NCI-H2227 (cell line): ENCODE results near the gene PEX5.

Source experiments
- DNase-seq: peaks from one replicate; lab custom pipeline; 2025; ENCODE audit not compliant: unreplicated experiment; lab: John Stamatoyannopoulos, UW

Gene PEX5

DNA sequence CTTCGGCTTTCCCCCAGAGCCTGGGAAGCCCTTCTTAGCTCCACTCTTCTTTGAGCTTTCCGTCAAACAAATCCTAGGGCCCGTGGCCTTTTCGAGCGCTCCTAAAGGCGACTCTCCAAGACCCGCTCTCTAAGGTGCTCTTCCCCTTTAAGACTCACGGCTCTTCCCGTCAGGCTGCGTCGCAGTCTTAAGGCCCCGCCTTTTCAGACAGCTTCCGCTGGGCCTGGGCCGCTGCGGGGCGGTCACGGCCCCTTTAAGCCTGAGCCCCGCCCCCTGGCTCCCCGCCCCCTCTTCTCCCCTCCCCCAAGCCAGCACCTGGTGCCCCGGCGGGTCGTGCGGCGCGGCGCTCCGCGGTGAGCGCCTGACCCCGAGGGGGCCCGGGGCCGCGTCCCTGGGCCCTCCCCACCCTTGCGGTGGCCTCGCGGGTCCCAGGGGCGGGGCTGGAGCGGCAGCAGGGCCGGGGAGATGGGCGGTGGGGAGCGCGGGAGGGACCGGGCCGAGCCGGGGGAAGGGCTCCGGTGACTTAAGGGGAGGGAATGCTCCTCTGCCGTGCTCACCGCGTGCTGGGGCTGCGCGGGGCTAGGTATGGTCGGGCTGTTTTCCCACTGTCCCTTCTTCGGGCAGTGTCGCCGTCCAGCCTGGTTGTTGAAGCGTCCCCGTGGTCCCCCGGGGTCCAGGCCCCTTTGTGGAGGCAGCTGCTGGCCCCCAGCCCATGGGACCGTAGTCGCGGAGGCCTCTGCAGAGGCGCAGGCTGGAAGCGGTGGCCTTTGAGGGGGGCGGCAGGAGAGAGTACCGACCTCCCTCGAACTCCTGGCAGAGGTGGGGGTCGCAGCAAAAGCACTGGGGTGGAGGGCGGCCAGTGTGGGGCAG, at the start of gene PEX5:
Gene PEX5 (plus strand): TSS at position 289 of the 870 bp plus-strand sequence. CDS start 692 bp downstream, outside the sequence.
- DNase-seq, result peak; percentile 93

- DNase-seq, result no peak
Observed at GRCh38 chr12:7141351-7142005, 48.0 kb upstream of the PEX5 start.

GRCh38 chr12:7142056-7142644, 47.3 kb upstream of the PEX5 start:
- DNase-seq, result peak; percentile 61

DNA sequence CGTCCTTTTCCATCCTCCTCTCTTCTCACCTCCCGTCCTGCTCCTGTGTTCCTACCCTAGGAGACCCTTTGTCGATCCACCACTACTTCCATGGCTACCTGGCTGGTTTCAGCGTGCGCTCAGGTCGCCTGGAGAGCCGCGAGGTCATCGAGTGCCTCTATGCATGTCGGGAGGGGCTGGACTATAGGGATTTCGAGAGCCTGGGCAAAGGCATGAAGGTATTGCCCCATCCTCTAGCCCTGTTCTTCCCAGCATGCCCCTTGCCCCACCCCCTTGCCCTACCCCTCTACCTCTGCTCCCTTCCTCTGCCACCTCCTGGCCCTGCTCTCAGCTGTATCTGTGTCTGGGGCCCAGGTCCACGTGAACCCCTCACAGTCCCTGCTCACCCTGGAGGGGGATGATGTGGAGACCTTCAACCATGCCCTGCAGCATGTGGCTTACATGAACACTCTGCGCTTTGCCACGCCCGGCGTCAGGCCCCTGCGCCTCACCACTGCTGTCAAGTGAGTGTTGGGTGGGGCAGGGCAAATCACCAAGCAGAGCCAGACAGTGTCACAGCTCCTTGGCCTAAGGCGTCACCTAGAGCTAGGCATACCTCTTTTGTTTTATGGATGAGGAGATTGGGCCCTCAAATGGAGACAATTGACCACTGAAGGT, 46.5 kb upstream of the PEX5 start:
- DNase-seq, result no peak

DNA sequence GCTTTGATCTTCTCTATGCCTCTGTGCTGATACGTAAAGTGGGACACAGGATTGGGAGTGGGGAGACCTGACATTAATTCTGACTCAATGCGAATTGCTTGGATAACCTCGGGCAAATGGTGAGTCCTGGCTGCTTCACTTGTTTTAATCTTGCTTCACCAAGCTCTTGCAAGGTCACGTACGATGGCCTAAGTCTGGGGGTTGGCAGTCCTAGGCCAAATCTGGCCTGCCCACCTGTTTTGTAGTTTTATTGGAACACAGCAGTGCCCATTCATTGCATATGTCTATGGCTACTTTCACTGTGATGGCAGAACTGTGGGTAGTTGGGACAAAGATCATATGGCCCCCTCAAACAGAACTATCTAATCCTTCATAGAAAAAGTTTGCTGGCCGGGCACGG, 45.9 kb upstream of the PEX5 start:
- no peak for DNase-seq

DNA sequence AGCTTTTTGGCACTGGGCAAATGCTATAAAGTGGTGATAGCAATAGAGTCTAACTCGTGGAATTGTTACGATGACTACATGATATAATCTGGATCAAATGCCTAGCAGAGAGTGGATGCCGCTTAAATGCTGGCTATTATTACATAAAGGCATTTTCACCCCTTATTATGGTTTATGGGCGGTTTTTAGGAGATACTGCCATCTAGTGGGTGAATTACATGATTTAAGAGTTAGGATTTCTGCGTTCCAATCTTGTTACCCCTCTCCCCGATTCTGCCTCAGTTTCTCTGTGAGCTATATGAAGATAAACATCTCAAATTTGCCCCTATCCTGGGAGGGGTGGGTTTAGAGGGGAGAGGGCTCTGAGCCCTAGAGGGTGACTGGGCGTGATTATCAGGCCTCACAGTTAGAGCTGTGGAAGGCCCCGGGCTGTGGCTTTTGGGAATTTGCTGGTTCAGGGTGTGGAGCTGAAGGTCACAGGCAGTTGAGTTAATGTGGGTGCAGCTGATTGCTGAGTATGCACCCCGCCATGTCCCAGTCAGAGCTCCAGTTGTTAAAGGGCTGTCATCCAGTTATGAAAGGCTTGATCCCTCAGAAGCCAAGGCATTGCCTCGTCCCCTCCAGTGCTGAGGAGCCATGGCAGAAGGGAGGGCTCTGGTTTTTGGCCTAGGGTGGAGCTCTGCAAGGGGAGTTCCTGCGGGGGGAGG, 44.9 kb upstream of the PEX5 start:
- peak; percentile 16 for DNase-seq

GRCh38 chr12:7145671-7146070, 43.8 kb upstream of the PEX5 start:
- no peak for DNase-seq

- no peak for DNase-seq
Observed at GRCh38 chr12:7146228-7146627, 43.3 kb upstream of the PEX5 start.

DNA sequence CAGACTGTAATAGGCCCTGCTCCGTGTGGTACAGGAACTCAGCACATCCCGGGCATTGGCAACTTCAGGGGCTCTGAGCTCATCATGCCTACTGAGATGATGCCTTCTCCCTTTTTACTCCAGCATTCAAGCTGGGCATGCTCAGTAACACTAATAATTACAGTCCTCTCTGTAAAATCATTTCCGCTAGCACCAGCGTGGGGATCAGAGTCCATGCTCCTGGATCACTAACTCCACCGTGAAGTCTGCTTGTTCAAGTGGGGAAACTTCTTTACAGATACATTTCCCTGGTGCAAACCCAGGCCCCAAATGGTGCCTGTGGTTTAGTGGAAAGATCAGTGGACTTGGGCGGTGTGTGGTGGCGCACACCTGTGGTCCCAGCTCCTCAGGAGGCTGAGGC, 42.6 kb upstream of the PEX5 start:
- no peak for DNase-seq

DNA sequence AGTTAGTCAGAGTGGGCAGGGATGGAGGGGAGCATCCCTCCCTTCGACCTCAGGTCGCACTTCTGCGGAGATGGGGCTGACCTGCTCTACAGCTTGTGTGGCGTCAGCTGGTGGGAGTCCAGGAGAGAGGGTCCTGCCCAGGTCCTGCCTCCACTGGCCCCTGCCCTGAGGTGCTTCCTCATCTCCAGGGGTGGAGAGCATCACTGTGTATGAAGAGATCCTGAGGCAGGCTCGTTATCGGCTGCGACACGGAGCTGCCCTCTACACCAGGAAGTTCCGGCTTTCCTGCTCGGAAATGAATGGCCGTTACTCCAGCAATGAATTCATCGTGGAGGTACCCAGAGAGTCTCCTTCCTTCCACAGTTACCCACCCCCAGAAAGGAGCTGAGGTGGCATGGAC, 39.1 kb upstream of the PEX5 start:
- no peak for DNase-seq

DNA sequence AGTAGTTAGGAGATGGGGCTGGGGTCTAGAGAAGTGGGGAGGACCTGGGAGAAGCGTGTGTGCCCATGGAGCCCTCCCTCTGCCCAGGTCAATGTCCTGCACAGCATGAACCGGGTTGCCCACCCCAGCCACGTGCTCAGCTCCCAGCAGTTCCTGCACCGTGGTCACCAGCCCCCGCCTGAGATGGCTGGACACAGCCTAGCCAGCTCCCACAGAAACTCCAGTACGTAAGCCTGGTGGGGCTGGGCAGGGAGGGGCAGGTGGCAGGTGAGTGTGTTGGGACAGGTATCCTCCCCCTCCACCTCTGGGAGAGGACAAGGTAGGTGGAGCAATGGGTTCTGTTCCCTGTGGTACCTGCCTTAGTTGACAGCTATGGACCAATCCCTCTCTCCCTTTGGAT, 38.6 kb upstream of the PEX5 start:
- DNase-seq, result no peak

- no peak for DNase-seq
Observed at GRCh38 chr12:7151532-7151931, 38.0 kb upstream of the PEX5 start.

DNA sequence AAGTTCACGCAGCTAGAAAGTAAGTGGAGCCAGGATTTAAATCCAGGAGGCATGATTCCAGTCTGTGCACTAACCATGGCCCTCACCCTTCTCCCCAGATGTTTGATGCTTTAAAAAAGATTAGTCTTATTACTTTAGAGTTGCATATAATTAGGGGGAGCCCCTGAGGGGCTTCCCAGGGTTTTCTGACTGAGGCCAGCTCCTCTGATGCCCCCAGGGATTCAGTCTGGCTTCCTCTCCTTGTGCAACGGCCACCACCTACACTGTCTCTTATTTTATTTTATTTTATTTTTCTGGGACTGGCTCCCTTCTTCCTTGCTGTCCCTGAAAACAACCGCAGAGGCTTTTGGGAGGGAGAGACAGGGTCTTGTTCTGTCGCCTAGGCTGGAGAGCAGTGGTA, 36.7 kb upstream of the PEX5 start:
- DNase-seq, result no peak

GRCh38 chr12:7154042-7154441, 35.4 kb upstream of the PEX5 start:
- no peak for DNase-seq

GRCh38 chr12:7154901-7155470, 34.5 kb upstream of the PEX5 start:
- DNase-seq, result no peak

DNA sequence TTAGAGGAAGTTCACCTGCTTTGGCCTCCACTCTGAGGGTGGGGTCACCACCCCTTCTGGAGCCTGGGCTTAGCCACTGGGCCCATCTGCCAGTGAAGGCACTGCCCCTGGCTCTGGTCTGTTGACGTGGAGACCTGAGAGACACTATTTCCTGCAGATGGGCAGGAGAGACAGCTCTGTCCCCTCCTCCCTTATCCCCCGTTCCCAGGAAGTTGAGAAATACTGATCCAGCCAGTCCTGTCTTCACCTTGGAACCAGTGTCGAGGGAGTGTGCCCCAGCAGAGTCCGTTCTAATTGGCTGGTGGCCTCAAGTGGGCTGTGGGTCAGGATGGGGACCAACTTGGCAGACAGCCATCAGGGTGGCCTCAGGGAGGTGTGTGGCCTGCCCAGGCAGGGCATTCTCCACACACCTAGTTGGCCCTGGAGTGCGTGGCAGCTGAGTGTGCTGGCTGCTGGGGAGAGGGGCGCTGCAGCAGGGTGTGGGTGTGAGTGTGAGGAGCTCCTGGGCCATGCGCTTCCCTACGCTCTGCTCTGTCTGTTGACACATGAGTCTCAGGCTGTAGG, 33.9 kb upstream of the PEX5 start:
- DNase-seq, result no peak

GRCh38 chr12:7156259-7157197, 33.0 kb upstream of the PEX5 start:
- no peak for DNase-seq

DNA sequence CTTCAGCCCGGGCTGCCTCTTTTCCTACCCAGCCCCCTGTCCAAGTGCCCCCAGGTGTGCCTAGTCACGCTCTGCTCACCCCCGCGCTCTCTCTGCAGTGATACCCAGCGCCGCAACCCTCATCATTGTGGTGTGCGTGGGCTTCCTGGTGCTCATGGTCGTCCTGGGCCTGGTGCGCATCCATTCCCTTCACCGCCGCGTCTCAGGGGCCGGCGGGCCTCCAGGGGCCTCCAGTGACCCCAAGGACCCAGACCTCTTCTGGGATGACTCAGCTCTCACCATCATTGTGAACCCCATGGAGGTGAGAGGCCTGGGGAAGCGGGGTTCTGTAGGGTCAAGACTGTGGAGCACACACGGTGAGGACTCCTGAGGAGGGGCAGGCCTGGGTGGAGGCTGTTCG, 32.1 kb upstream of the PEX5 start:
- no peak for DNase-seq
